HFF-Myc (cell line): ENCODE data around the gene TRIM10.

Source experiments
- DNase-seq: peaks from one replicate; pipeline ENCODE4 v3.0.0-alpha.2; 2011; ENCODE audit warnings: low read depth; ENCODE audit errors: extremely low read depth
- H3K4me3 ChIP-seq: replicated peaks from 2 replicates; pipeline ENCODE4 v1.5.1; 2011; ENCODE audit warnings: low read depth, mild to moderate bottlenecking, control low read depth, low read length
- TF ChIP-seq, protein P1 (sequence below): IDR thresholded peaks from 2 replicates; pipeline ENCODE4 v1.5.1; 2012; ENCODE audit warnings: mild to moderate bottlenecking, low read depth, low read length, control low read depth; ENCODE audit errors: missing control alignments

Gene TRIM10

GRCh38 chr6:30154061-30154460 lies 7.0 kb downstream of the TRIM10 start:
- TF ChIP-seq, protein P1, sequence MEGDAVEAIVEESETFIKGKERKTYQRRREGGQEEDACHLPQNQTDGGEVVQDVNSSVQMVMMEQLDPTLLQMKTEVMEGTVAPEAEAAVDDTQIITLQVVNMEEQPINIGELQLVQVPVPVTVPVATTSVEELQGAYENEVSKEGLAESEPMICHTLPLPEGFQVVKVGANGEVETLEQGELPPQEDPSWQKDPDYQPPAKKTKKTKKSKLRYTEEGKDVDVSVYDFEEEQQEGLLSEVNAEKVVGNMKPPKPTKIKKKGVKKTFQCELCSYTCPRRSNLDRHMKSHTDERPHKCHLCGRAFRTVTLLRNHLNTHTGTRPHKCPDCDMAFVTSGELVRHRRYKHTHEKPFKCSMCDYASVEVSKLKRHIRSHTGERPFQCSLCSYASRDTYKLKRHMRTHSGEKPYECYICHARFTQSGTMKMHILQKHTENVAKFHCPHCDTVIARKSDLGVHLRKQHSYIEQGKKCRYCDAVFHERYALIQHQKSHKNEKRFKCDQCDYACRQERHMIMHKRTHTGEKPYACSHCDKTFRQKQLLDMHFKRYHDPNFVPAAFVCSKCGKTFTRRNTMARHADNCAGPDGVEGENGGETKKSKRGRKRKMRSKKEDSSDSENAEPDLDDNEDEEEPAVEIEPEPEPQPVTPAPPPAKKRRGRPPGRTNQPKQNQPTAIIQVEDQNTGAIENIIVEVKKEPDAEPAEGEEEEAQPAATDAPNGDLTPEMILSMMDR: no peak
- no peak for DNase-seq
- H3K4me3 ChIP-seq: no peak overlapping the region

- H3K4me3 ChIP-seq: no peak overlapping the region
- TF ChIP-seq, protein P1: no peak
- no peak for DNase-seq
These were observed 8.0 kb downstream of the TRIM10 start for GRCh38 chr6:30152910-30153610.

GRCh38 chr6:30152016-30152673 lies 8.9 kb downstream of the TRIM10 start:
- no peak overlapping the region for H3K4me3 ChIP-seq
- no peak for DNase-seq
- TF ChIP-seq, protein P1: no peak

GRCh38 chr6:30151580-30151979 lies 9.4 kb downstream of the TRIM10 start:
- TF ChIP-seq, protein P1: no peak
- H3K4me3 ChIP-seq: no peak overlapping the region
- no peak for DNase-seq

DNA sequence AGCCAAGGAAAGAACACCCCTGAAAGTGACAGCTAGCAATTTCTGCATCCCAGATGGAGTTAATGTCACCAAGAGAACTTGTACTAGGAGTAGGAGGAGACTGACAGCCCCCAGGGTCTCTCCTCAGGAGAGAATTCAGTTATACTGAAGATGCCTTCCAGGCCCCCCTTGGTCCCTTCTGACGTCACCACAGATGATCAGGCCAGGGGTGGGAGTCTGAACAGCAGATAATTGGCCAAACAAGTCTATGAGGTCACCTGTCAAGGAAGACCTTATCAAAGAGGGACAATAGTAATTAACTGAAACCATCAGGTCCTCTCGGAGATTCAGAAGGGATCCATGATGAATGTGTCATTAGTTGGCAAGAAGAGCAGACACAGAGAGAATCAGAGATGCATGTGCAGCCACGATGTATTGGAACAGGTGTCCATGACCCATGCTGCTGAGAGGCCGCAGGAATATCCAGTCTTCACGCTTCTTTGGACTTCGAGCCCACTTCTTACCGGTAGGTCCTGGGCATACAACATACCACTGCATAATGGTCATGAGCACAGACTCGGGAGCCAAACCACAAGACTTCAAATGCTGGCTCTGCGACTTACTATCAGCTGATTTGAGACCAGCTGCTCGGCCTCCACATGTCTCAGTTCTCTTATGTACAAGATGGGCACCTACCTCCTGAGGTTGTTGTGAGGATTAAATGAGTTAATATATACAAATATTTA lies 10.2 kb downstream of the TRIM10 start:
- no peak overlapping the region for H3K4me3 ChIP-seq
- TF ChIP-seq, protein P1: no peak
- no peak for DNase-seq

- DNase-seq: no peak
- no peak overlapping the region for H3K4me3 ChIP-seq
- TF ChIP-seq, protein P1: no peak
These were observed 11.0 kb downstream of the TRIM10 start for GRCh38 chr6:30149858-30150550.
